HG02970 (cell line): ENCODE results near the gene NMNAT2.
"Not testable (repeated sequence)": the region's sequence is repeated elsewhere in the genome, so short reads cannot be mapped to it uniquely, and the experiment has no call there.

Experiments
- ATAC-seq: cut with Tn5 transposase; IDR thresholded peaks from one replicate; pipeline ENCODE4 v1.9.1; 2021; ENCODE audit warnings: mild to moderate bottlenecking, moderate library complexity, moderate number of reproducible peaks; ENCODE audit not compliant: unreplicated experiment, low FRiP score

Gene NMNAT2

GRCh38 chr1:183273984-183274383 lies 144.2 kb downstream of the NMNAT2 start:
- not testable (repeated sequence) for ATAC-seq

- ATAC-seq: no peak
These were observed 144.9 kb downstream of the NMNAT2 start for GRCh38 chr1:183273300-183273699.

GRCh38 chr1:183272390-183272848 lies 145.8 kb downstream of the NMNAT2 start:
- no peak for ATAC-seq

GRCh38 chr1:183270541-183271141 lies 147.5 kb downstream of the NMNAT2 start:
- no peak for ATAC-seq

- no peak for ATAC-seq
These were observed 150.3 kb downstream of the NMNAT2 start for GRCh38 chr1:183267646-183268431.

GRCh38 chr1:183263886-183264602 lies 154.1 kb downstream of the NMNAT2 start:
- ATAC-seq: no peak

GRCh38 chr1:183262628-183263200 lies 155.5 kb downstream of the NMNAT2 start:
- no peak for ATAC-seq

- no peak for ATAC-seq
These were observed 158.3 kb downstream of the NMNAT2 start for GRCh38 chr1:183259924-183260323.

- ATAC-seq: no peak
These were observed 163.1 kb downstream of the NMNAT2 start for GRCh38 chr1:183255073-183255472.

GRCh38 chr1:183251959-183252450 lies 166.2 kb downstream of the NMNAT2 start:
- ATAC-seq: no peak

GRCh38 chr1:183251101-183251958 lies 166.8 kb downstream of the NMNAT2 start:
- ATAC-seq: no peak

GRCh38 chr1:183249941-183250452 lies 168.2 kb downstream of the NMNAT2 start:
- ATAC-seq: no peak

- ATAC-seq: no peak
These were observed 169.0 kb downstream of the NMNAT2 start for GRCh38 chr1:183248989-183249691.

- ATAC-seq: no peak
These were observed 170.2 kb downstream of the NMNAT2 start for GRCh38 chr1:183247931-183248330.

- no peak for ATAC-seq
These were observed 170.7 kb downstream of the NMNAT2 start for GRCh38 chr1:183247484-183247883.

GRCh38 chr1:183247066-183247465 lies 171.1 kb downstream of the NMNAT2 start:
- ATAC-seq: no peak

GRCh38 chr1:183246436-183246835 lies 171.7 kb downstream of the NMNAT2 start:
- no peak for ATAC-seq

- ATAC-seq: no peak
These were observed 172.8 kb downstream of the NMNAT2 start for GRCh38 chr1:183245357-183245756.

- no peak for ATAC-seq
These were observed 173.7 kb downstream of the NMNAT2 start for GRCh38 chr1:183244466-183244865.
